SU-DHL-6 (cell line): Measurements from ENCODE around the gene CPT1C.

ENCODE experiments used
- H2AFZ ChIP-seq: fragments of 200-600 bp; sonication (generic); 2 replicates; pipeline ENCODE4 v1.6.1; 2014; ENCODE audit warnings: low read depth, mild to moderate bottlenecking, moderate library complexity, mixed read lengths, antibody characterized with exemption, low read length; ENCODE audit not compliant: severe bottlenecking
- H3F3A ChIP-seq: fragments of 200-600 bp; shearing (Covaris generic); 2 replicates; pipeline ENCODE4 v1.6.0; 2016; ENCODE audit warnings: antibody characterized with exemption, mild to moderate bottlenecking; ENCODE audit not compliant: insufficient read depth
- H3K27ac ChIP-seq: fragments of 200-600 bp; sonication (generic); 2 replicates; pipeline ENCODE4 v1.5.1; 2016; ENCODE audit warnings: low read depth, mild to moderate bottlenecking, low read length, moderate library complexity, mixed read lengths
- H3K27me3 ChIP-seq: fragments of 200-600 bp; sonication (generic), shearing (Covaris generic); 2 replicates; pipeline ENCODE4 v1.6.0; 2014; ENCODE audit warnings: mild to moderate bottlenecking, low read length
- H3K36me3 ChIP-seq: fragments of 200-600 bp; sonication (generic); 2 replicates; pipeline ENCODE4 v1.6.1; 2014; ENCODE audit warnings: mild to moderate bottlenecking, low read length, mixed read lengths
- H3K4me2 ChIP-seq: fragments of 300-600, 200-600 bp; shearing (Covaris generic), sonication (generic); 2 replicates; pipeline ENCODE4 v1.6.0; 2014; ENCODE audit warnings: low read length, low read depth, mild to moderate bottlenecking; ENCODE audit not compliant: poor library complexity, severe bottlenecking
- H3K4me3 ChIP-seq: fragments of 200-600 bp; sonication (generic); 2 replicates; pipeline ENCODE4 v1.5.1; 2014; ENCODE audit warnings: antibody characterized with exemption, low read length, mild to moderate bottlenecking, mixed read lengths; ENCODE audit not compliant: insufficient read depth, poor library complexity, severe bottlenecking
- H3K79me2 ChIP-seq: fragments of 200-600 bp; sonication (generic); 2 replicates; pipeline ENCODE4 v1.6.1; 2014; ENCODE audit warnings: mild to moderate bottlenecking, low read length, moderate library complexity; ENCODE audit not compliant: insufficient read depth
- H3K9ac ChIP-seq: fragments of 200-600 bp; sonication (generic); 2 replicates; pipeline ENCODE4 v1.7.0; 2014; ENCODE audit warnings: mild to moderate bottlenecking, low read length
- H3K9me2 ChIP-seq: fragments of 200-600 bp; sonication (generic); replicated peaks from 2 replicates; pipeline ENCODE4 v1.6.1; 2014; ENCODE audit warnings: low read length; ENCODE audit not compliant: insufficient read depth
- H3K9me3 ChIP-seq: fragments of 200-600 bp; sonication (generic); 2 replicates; pipeline ENCODE4 v1.6.1; 2014; ENCODE audit warnings: low read length, mixed read lengths; ENCODE audit not compliant: insufficient read depth
- H4K20me1 ChIP-seq: fragments of 200-600 bp; sonication (generic); 2 replicates; pipeline ENCODE4 v1.6.1; 2014; ENCODE audit warnings: low read depth, mild to moderate bottlenecking, antibody characterized with exemption, low read length, moderate library complexity, mixed read lengths
- CTCF ChIP-seq: fragments of 200-600 bp; sonication (generic); IDR thresholded peaks from one replicate; pipeline ENCODE4 v1.5.1; 2017; ENCODE audit warnings: antibody characterized with exemption, mild to moderate bottlenecking, low read length, moderate library complexity; ENCODE audit not compliant: insufficient read depth, poor library complexity, severe bottlenecking
- EZH2phosphoT487 ChIP-seq: fragments of 200-600 bp; sonication (generic), shearing (Covaris generic); conservative IDR thresholded peaks from 2 replicates; pipeline ENCODE4 v1.6.1; 2018; ENCODE audit warnings: mild to moderate bottlenecking, antibody characterized with exemption, low read length, moderate library complexity, mixed read lengths

Gene CPT1C

GRCh38 chr19:49655570-49656455 is 35.1 kb upstream of the CPT1C start:
- Histone ChIP-seq H3K9me2 (no peaks in the 10 kb centered on the region), H4K20me1 (no peaks in the 10 kb centered on the region), H3K36me3 (0 out of 2 replicates have a peak, but pooled peaks cover 3% of the 10 kb centered on the region), H3K79me2 (no peaks in the 10 kb centered on the region), H3K4me2 (no peak overlapping the region), H3F3A (0 out of 2 replicates have a peak, but pooled peaks cover 10% of the 10 kb centered on the region), H3K9me3 (no peaks in the 10 kb centered on the region), H3K9ac (no peak overlapping the region), H3K27ac (no peak overlapping the region), H3K27me3 (no peaks in the 10 kb centered on the region), H3K4me3 (no peak overlapping the region), H2AFZ (no peak overlapping the region)
- TF ChIP-seq EZH2phosphoT487 (no peak), CTCF (no peak)

GRCh38 chr19:49656456-49657109 is 34.3 kb upstream of the CPT1C start:
- H3F3A ChIP-seq: 0 out of 2 replicates have a peak, but pooled peaks cover 10% of the 10 kb centered on the region
- TF ChIP-seq EZH2phosphoT487: no peak
- no peak for TF ChIP-seq CTCF
- H3K4me2 ChIP-seq: no peak overlapping the region
- no peak overlapping the region for H3K9ac ChIP-seq
- H2AFZ ChIP-seq: no peak overlapping the region
- 0 out of 2 replicates have a peak, but pooled peaks cover 3% of the 10 kb centered on the region for H3K36me3 ChIP-seq
- H3K27ac ChIP-seq: no peak overlapping the region
- no peaks in the 10 kb centered on the region for H3K9me3 ChIP-seq
- H3K4me3 ChIP-seq: no peak overlapping the region
- no peaks in the 10 kb centered on the region for H3K9me2 ChIP-seq
- no peaks in the 10 kb centered on the region for H4K20me1 ChIP-seq
- no peaks in the 10 kb centered on the region for H3K79me2 ChIP-seq
- no peaks in the 10 kb centered on the region for H3K27me3 ChIP-seq

GRCh38 chr19:49657493-49658138 is 33.3 kb upstream of the CPT1C start:
- H3K79me2 ChIP-seq: no peaks in the 10 kb centered on the region
- no peak overlapping the region for H2AFZ ChIP-seq
- no peaks in the 10 kb centered on the region for H3K9me3 ChIP-seq

More at GRCh38 chr19:49657493-49658138, 33.3 kb upstream of the CPT1C start:
- Histone ChIP-seq H3K4me3 (no peak overlapping the region), H3K9me2 (no peaks in the 10 kb centered on the region), H3K27ac (no peak overlapping the region), H3F3A (0 out of 2 replicates have a peak, but pooled peaks cover 10% of the 10 kb centered on the region), H3K36me3 (0 out of 2 replicates have a peak, but pooled peaks cover 3% of the 10 kb centered on the region), H4K20me1 (no peaks in the 10 kb centered on the region), H3K4me2 (no peak overlapping the region), H3K9ac (no peak overlapping the region), H3K27me3 (no peaks in the 10 kb centered on the region)
- TF ChIP-seq EZH2phosphoT487 (no peak), CTCF (no peak)
